HEK293 (cell line): ENCODE measurements around the gene TRNAU1AP.

Experiments
- BCL11B ChIP-seq: fragments of 450-650 bp; formaldehyde crosslinking; IDR thresholded peaks from 2 replicates; pipeline ENCODE4 v1.5.1; 2016; ENCODE audit warnings: low read depth, missing biosample characterization, missing genetic modification characterization
- HOXA7 ChIP-seq: sonication (generic); formaldehyde crosslinking; IDR thresholded peaks from 2 replicates; pipeline ENCODE4 v1.8.1; 2022; ENCODE audit warnings: missing genetic modification reagents, borderline replicate concordance
- INSM2 ChIP-seq: fragments of 450-650 bp; formaldehyde crosslinking; IDR thresholded peaks from 2 replicates; pipeline ENCODE4 v1.5.1; 2016; ENCODE audit warnings: missing biosample characterization, missing genetic modification characterization
- KLF7 ChIP-seq: fragments of 450-650 bp; formaldehyde crosslinking; IDR thresholded peaks from 2 replicates; pipeline ENCODE4 v1.5.1; 2016; ENCODE audit warnings: missing biosample characterization, missing genetic modification characterization, borderline replicate concordance
- OSR2 ChIP-seq: fragments of 450-650 bp; formaldehyde crosslinking; IDR thresholded peaks from 2 replicates; pipeline ENCODE4 v1.5.1; 2016; ENCODE audit warnings: missing biosample characterization, missing genetic modification characterization
- PBX3 ChIP-seq: sonication (generic); formaldehyde crosslinking; IDR thresholded peaks from 2 replicates; pipeline ENCODE4 v1.8.1; 2022; ENCODE audit warnings: mild to moderate bottlenecking, moderate library complexity, missing genetic modification reagents
- ZBTB1 ChIP-seq: fragments of 450-650 bp; formaldehyde crosslinking; IDR thresholded peaks from 2 replicates; pipeline ENCODE4 v1.5.1; 2016; ENCODE audit warnings: missing biosample characterization, missing genetic modification characterization
- ZEB2 ChIP-seq: fragments of 450-650 bp; formaldehyde crosslinking; IDR thresholded peaks from 2 replicates; pipeline ENCODE4 v1.5.1; 2016; ENCODE audit warnings: missing biosample characterization, missing genetic modification characterization
- ZNF114 ChIP-seq: fragments of 450-650 bp; formaldehyde crosslinking; IDR thresholded peaks from 2 replicates; pipeline ENCODE4 v1.5.0; 2017; ENCODE audit warnings: missing biosample characterization, missing genetic modification characterization
- ZNF133 ChIP-seq: fragments of 450-650 bp; formaldehyde crosslinking; IDR thresholded peaks from 2 replicates; pipeline ENCODE4 v1.5.1; 2016; ENCODE audit warnings: missing biosample characterization, missing genetic modification characterization
- ZNF175 ChIP-seq: fragments of 450-650 bp; formaldehyde crosslinking; IDR thresholded peaks from 2 replicates; pipeline ENCODE4 v1.5.1; 2016; ENCODE audit warnings: missing biosample characterization, missing genetic modification characterization
- ZNF184 ChIP-seq: fragments of 450-650 bp; IDR thresholded peaks from 2 replicates; pipeline ENCODE4 v1.5.1; 2018; ENCODE audit warnings: missing biosample characterization, mild to moderate bottlenecking, missing genetic modification characterization
- ZNF280D ChIP-seq: fragments of 450-650 bp; formaldehyde crosslinking; IDR thresholded peaks from 2 replicates; pipeline ENCODE4 v1.5.1; 2016; ENCODE audit warnings: missing biosample characterization, missing genetic modification characterization
- ZNF335 ChIP-seq: fragments of 450-650 bp; formaldehyde crosslinking; conservative IDR thresholded peaks from 2 replicates; pipeline ENCODE4 v1.5.1; 2016; ENCODE audit warnings: missing biosample characterization, missing genetic modification characterization
- ZNF341 ChIP-seq: fragments of 450-650 bp; formaldehyde crosslinking; IDR thresholded peaks from 2 replicates; pipeline ENCODE4; 2016; ENCODE audit warnings: low read depth, missing biosample characterization, missing genetic modification characterization
- ZNF366 ChIP-seq: fragments of 450-650 bp; formaldehyde crosslinking; conservative IDR thresholded peaks from 2 replicates; pipeline ENCODE4 v1.5.1; 2016; ENCODE audit warnings: missing biosample characterization, missing genetic modification characterization
- ZNF37A ChIP-seq: fragments of 450-650 bp; IDR thresholded peaks from 2 replicates; pipeline ENCODE4 v1.5.1; 2018; ENCODE audit warnings: missing biosample characterization, missing genetic modification characterization
- ZNF404 ChIP-seq: fragments of 450-650 bp; formaldehyde crosslinking; IDR thresholded peaks from 2 replicates; pipeline ENCODE4 v1.5.1; 2017; ENCODE audit warnings: missing biosample characterization, missing genetic modification characterization
- ZNF488 ChIP-seq: fragments of 450-650 bp; formaldehyde crosslinking; IDR thresholded peaks from 2 replicates; pipeline ENCODE4 v1.5.1; 2016; ENCODE audit warnings: missing biosample characterization, missing genetic modification characterization
- ZNF600 ChIP-seq: fragments of 450-650 bp; formaldehyde crosslinking; IDR thresholded peaks from 2 replicates; pipeline ENCODE4 v1.5.1; 2016; ENCODE audit warnings: missing biosample characterization, missing genetic modification characterization
- ZNF623 ChIP-seq: fragments of 450-650 bp; formaldehyde crosslinking; IDR thresholded peaks from 2 replicates; pipeline ENCODE4 v1.5.1; 2016; ENCODE audit warnings: missing biosample characterization, missing genetic modification characterization
- ZNF629 ChIP-seq: fragments of 450-650 bp; formaldehyde crosslinking; IDR thresholded peaks from 2 replicates; pipeline ENCODE4 v1.5.1; 2017; ENCODE audit warnings: missing biosample characterization, missing genetic modification characterization
- ZNF639 ChIP-seq: fragments of 450-650 bp; formaldehyde crosslinking; IDR thresholded peaks from 2 replicates; pipeline ENCODE4 v1.5.1; 2016; ENCODE audit warnings: missing biosample characterization, missing genetic modification characterization
- ZNF645 ChIP-seq: fragments of 450-650 bp; formaldehyde crosslinking; IDR thresholded peaks from 2 replicates; pipeline ENCODE4; 2016; ENCODE audit warnings: missing biosample characterization, missing genetic modification characterization
- ZNF658 ChIP-seq: fragments of 450-650 bp; formaldehyde crosslinking; IDR thresholded peaks from 2 replicates; pipeline ENCODE4; 2016; ENCODE audit warnings: missing biosample characterization, missing genetic modification characterization
- ZNF677 ChIP-seq: fragments of 450-650 bp; IDR thresholded peaks from 2 replicates; pipeline ENCODE4 v1.5.0; 2018; ENCODE audit warnings: missing biosample characterization, mild to moderate bottlenecking, missing genetic modification characterization, moderate library complexity
- ZNF747 ChIP-seq: fragments of 450-650 bp; formaldehyde crosslinking; IDR thresholded peaks from 2 replicates; pipeline ENCODE4 v1.5.1; 2016; ENCODE audit warnings: missing biosample characterization, missing genetic modification characterization
- ZNF777 ChIP-seq: fragments of 450-650 bp; formaldehyde crosslinking; IDR thresholded peaks from 2 replicates; pipeline ENCODE4 v1.5.1; 2017; ENCODE audit warnings: missing biosample characterization, missing genetic modification characterization, borderline replicate concordance
- ZSCAN23 ChIP-seq: fragments of 450-650 bp; formaldehyde crosslinking; IDR thresholded peaks from 2 replicates; pipeline ENCODE4 v1.5.1; 2016; ENCODE audit warnings: missing biosample characterization, missing genetic modification characterization
- ZSCAN4 ChIP-seq: fragments of 450-650 bp; formaldehyde crosslinking; IDR thresholded peaks from 2 replicates; pipeline ENCODE4 v1.5.1; 2017; ENCODE audit warnings: missing biosample characterization, missing genetic modification characterization

Gene TRNAU1AP

GRCh38 chr1:28581531-28582247, 28.8 kb downstream of the TRNAU1AP start (continued):
- TF ChIP-seq ZNF341 (tag by site-specific recombination) = peak; percentile 41
- peak; percentile 89; the same call in 1 of the 2 replicates for TF ChIP-seq PBX3 (CRISPR knock-in tag)
- TF ChIP-seq ZSCAN4 (tag by site-specific recombination) = peak; percentile 44; the same call in 1 of the 2 replicates
- TF ChIP-seq ZSCAN23 (tag by site-specific recombination) = peak; percentile 84; the same call in 1 of the 2 replicates
- TF ChIP-seq ZNF639 = peak; percentile 86
- TF ChIP-seq ZNF658 (tag by site-specific recombination) = no peak
- TF ChIP-seq ZNF404 (tag by site-specific recombination) = no peak
- TF ChIP-seq ZNF488 (tag by site-specific recombination) = peak; percentile 56; the same call in 1 of the 2 replicates
- peak; percentile 88; the same call in 1 of the 2 replicates for TF ChIP-seq ZNF645 (tag by site-specific recombination)
- TF ChIP-seq ZNF777 (tag by site-specific recombination) = no peak
- no peak for TF ChIP-seq HOXA7 (CRISPR knock-in tag)
- TF ChIP-seq ZEB2 (tag by site-specific recombination) = peak; percentile 78
- no peak for TF ChIP-seq ZNF114 (tag by site-specific recombination)
- TF ChIP-seq ZNF600 (tag by site-specific recombination) = peak; percentile 57; the same call in 1 of the 2 replicates
- no peak for TF ChIP-seq ZNF677 (tag by site-specific recombination)
- peak; percentile 82 for TF ChIP-seq ZNF629
- no peak for TF ChIP-seq ZNF184 (tag by site-specific recombination)
- TF ChIP-seq ZNF175 = no peak
- TF ChIP-seq ZBTB1 (tag by site-specific recombination) = no peak
- TF ChIP-seq ZNF366 = peak; percentile 67
- peak; percentile 50 for TF ChIP-seq OSR2 (tag by site-specific recombination)
- TF ChIP-seq INSM2 (tag by site-specific recombination) = peak; percentile 72
- TF ChIP-seq ZNF133 (tag by site-specific recombination) = no peak
- peak; percentile 99 for TF ChIP-seq ZNF335 (tag by site-specific recombination)
- TF ChIP-seq ZNF747 (tag by site-specific recombination) = peak; percentile 74; the same call in 1 of the 2 replicates
- no peak for TF ChIP-seq ZNF37A
- peak; percentile 100 for TF ChIP-seq KLF7 (tag by site-specific recombination)
- no peak for TF ChIP-seq ZNF280D (tag by site-specific recombination)
- TF ChIP-seq ZNF623 = peak; percentile 31
- TF ChIP-seq BCL11B (tag by site-specific recombination) = peak; percentile 76; the same call in 1 of the 2 replicates
